Measurements from ENCODE around the gene PPP4R1.

- TF ChIP-seq CTCF (IDR thresholded peaks at IDR 0.05 in 4 of 5, conservative IDR thresholded peaks at IDR 0.05 in 1 of 5) (no peak), POLR2A (IDR thresholded peaks at IDR 0.05) (no peak)
Observed at GRCh38 chr18:9587924-9588323, 26.4 kb downstream of the PPP4R1 start.

Data from gastrocnemius medialis (tissue), 4 donors.